Stimulated activated CD4-positive, alpha-beta T cell treated with anti-CD3 and anti-CD28 coated beads, Interleukin-12 subunit alpha, Interleukin-12 subunit beta, amount 100 ng/mL, for 48 hours (primary cell): ENCODE data around the gene SP5.
"Not testable (repeated sequence)": the region's sequence is repeated elsewhere in the genome, so short reads cannot be mapped to it uniquely, and the experiment has no call there.

ENCODE experiments used
- DNase-seq, 3 donors: peaks; one replicate each; pipeline ENCODE4 v3.0.0-alpha.2; 2020; ENCODE audit warnings: low read depth in 2 of 3, low spot score in 1 of 3

SP5 gene

GRCh38 chr2:170715062-170715931, at the start of gene SP5:
Gene SP5 (plus strand): TSS chr2:170715337. CDS start chr2:170715513, 176 bp downstream.
- no peak for DNase-seq

- no peak for DNase-seq
These were observed 49.4 kb upstream of the SP5 start for GRCh38 chr2:170665743-170666142.

GRCh38 chr2:170669909-170670308, 45.2 kb upstream of the SP5 start:
- DNase-seq: no peak

DNA sequence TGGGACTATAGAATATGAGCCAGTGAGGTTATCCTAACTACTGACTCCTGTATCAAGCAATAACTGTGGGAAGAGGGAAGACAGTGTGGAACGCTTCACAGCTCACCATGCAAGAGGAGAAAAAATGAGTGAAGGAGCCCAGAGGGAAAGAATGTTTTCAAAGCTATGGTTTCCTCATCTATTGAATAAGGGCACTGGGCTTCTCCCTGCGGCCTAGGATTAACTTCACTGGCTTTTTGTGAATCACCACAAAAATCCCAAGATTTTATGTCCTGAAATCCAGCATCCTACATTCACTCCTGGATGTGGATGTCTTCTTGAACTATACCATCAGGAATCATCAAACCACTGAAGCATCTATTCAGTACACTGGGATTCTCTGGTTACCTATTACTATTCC, 44.5 kb upstream of the SP5 start:
- DNase-seq: no peak

GRCh38 chr2:170671079-170671478, 44.1 kb upstream of the SP5 start:
- no peak for DNase-seq

DNA sequence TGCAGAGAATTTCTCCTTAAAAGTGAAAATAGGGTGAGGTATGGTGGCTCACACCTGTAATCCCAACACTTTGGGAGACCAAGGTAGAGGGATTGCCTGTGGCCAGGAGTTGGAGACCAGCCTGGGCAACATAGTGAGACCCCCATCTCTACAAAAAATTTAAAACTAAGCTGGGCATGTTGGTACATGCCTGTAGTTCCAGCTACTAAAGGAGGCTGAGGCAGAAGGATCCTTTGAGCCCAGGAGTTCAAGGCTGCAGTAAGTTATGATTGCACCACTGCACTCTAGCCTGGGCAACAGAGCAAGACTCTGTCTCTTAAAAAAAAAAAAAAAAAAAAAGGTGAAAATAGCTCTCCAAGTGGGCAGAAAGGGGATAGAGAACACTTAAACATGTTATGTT, 40.9 kb upstream of the SP5 start:
- DNase-seq: not testable (repeated sequence)

- no peak for DNase-seq
These were observed 39.4 kb upstream of the SP5 start for GRCh38 chr2:170675701-170676100.

- DNase-seq: no peak
These were observed 35.5 kb upstream of the SP5 start for GRCh38 chr2:170679607-170680079.

DNA sequence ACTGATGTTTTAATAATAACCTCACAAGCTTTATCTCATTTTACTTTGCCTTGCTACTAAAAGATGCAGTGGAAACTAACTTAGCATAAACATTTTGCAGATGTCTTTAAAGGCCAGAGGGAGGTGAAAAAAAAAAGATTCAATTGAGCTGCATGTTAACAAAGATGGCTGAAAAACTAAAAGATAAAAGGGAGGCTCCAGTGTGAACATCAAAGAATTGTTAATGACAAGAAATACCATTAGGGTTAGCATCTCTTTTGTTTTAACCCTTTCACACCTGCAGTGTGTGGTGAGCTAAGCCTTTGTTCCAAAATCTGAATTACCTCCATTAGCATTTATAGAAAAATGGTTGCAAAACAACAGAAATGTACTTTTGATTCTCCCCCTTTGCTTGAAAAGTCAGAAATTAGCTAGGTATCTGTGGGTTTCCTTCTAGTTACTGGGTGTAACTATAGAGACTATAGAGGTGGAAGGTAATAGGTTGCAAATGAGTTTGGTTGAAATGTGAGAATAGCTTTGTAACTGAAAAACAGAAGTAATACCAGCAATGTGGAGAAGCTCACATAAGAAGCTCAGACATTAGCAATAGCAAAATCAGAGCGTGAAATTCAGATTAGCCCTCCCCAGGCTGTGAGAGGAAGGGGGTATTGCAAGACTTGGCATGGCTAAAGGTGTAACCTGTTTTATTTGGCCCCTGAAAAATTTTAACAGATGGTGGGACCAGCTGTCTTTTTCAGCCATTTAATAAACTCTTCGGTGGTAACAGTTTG, 34.8 kb upstream of the SP5 start:
- no peak for DNase-seq

- no peak for DNase-seq
These were observed 33.8 kb upstream of the SP5 start for GRCh38 chr2:170681311-170681710.

DNA sequence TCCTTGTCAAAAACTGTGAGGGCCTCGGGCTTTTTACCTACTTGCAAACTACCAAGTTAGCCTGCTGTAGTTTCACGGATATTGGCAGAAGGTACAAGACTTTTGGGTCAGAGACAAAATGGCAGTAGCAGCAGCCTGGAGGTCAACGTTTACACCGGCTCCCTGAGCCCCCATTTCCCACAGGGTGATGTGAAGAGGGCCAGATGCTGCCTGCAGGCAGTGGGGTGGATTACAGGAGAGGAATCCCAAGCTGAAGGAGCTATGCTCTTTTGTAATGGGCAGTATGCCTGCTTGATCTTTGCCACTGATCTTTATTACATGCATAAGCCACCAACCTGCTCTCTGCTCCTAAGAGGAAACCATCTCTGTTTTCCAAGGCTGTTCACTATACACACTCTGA, 29.5 kb upstream of the SP5 start:
- no peak for DNase-seq

- DNase-seq: no peak
These were observed 25.7 kb upstream of the SP5 start for GRCh38 chr2:170689481-170689880.

DNA sequence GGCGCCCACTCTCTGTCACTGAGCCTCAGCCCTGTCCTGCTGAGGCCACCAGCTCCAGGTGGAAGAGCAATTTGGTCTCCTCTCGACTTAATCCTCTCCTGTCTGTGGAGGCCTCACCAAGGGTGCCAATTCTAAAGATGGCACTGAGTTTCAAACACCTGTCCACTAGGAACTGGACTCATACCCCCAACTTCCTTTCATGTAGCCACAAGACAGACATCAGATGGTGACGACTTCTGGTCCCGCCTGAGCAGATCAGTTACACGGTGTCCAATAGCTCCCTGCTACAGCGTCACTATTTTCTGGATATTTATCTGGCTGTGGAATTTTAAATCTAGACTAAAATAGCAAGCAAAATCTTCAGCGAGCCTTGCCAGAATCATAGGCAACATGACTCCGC, 24.5 kb upstream of the SP5 start:
- no peak for DNase-seq

GRCh38 chr2:170694316-170694715, 20.8 kb upstream of the SP5 start:
- no peak for DNase-seq

GRCh38 chr2:170695521-170696410, 19.4 kb upstream of the SP5 start:
- no peak for DNase-seq

GRCh38 chr2:170696948-170697347, 18.2 kb upstream of the SP5 start:
- no peak for DNase-seq

DNA sequence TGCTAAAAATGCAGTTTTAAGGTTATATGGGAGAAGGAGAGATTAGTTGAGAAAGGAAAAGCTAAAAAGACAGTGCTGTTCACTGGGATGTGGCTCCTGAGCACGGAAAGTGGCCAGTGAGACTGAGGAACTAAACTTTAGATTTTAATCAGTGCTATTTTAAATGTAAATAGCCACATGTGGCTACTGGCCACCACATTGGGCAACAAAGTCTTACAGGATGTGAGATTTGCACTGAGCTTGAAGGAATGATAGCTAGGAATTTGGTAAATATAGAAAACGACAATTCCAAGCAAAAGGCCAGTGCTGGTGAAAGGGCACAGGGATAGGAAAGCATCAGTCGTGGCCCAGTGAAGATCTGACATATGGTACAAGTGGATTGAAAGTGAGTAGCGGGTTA, 14.1 kb upstream of the SP5 start:
- no peak for DNase-seq

- DNase-seq: no peak
These were observed 11.2 kb upstream of the SP5 start for GRCh38 chr2:170703776-170704476.

DNA sequence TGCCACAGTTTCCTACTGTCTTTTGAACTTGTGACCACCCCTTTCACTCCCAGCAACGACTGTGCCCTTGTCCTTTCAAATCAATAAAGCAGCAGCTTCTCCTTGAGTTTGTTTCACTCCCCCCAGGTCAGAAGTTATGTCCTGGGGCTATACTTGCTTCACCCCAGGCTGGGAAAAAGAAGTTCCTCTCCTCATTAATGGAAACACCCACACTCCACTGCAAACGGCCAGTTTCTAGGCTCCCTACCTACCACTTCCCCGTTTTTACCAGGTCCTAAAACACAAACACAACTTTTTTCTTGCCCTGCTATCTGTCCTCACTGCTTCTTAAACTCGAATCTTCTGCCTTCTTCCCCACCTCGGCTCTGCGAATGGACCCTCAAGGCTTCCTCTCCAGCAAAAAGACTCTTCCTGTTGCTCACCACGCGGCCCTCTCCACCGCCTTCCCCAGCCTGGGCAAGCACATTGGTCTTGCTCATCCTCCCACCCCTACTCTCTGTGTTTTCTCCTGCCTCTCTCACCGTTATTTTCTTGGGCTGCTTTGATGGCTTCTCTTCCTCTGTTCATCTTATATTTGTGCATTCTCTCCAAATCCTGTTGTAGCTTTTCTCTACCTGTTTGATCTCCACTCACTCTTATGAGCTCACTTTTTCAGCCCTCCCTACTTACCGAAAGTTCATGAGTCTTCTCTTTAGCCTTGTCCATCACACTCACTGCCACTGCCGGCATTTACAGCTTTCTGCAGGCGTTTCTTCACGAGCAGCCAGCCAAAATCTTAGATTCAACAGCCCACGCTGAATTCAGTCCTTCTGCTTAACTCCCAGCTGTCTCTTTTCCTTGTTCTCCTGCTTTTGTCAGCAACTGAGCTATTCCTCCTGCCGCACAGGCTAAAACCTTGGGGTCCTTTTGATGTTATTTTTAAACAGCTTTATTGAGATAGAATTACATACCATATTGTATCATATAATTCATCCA, 7.0 kb upstream of the SP5 start:
- no peak for DNase-seq

GRCh38 chr2:170710609-170710979, 4.5 kb upstream of the SP5 start:
- no peak for DNase-seq
